ENCODE results near the gene KNCN. TPM values are rescaled to one million over a fixed set of nuclear protein-coding genes. Genes with fewer than 3 reads are reported as not detected.

KNCN gene
- not detected in 2 replicates for total RNA-seq

GRCh38 chr1:46551597-46552095, at the start of gene KNCN:
TSS of gene KNCN (minus strand) at chr1:46551647. CDS start at chr1:46551215, 432 bp downstream.

Other genes with a start within 250 kb of the KNCN start
- 91.6 and 108 TPM in 2 replicates for gene LRRC41, start 248.0 kb downstream of the KNCN start, total RNA-seq
- 507 and 539 TPM in 2 replicates for gene UQCRH, start 247.9 kb downstream of the KNCN start, total RNA-seq
- gene NSUN4, start 210.8 kb downstream of the KNCN start, total RNA-seq, result 13.5 and 14.3 TPM in 2 replicates
- 1.0 TPM in 2 replicates for gene FAAH, start 157.3 kb downstream of the KNCN start, total RNA-seq
- not detected in 2 replicates for gene DMBX1, start 61.8 kb downstream of the KNCN start, total RNA-seq
- gene MKNK1, start 52.6 kb upstream of the KNCN start, total RNA-seq, result 9.6 and 14.4 TPM in 2 replicates
- gene MOB3C, start 65.2 kb upstream of the KNCN start, total RNA-seq, result 4.4 and 4.8 TPM in 2 replicates
- gene ATPAF1, start 116.7 kb upstream of the KNCN start, total RNA-seq, result 55.0 and 60.1 TPM in 2 replicates
- not detected in 2 replicates for gene TEX38, start 120.2 kb upstream of the KNCN start, total RNA-seq
- gene EFCAB14, start 167.5 kb upstream of the KNCN start, total RNA-seq, result 28.7 and 30.3 TPM in 2 replicates
- not detected in 2 replicates for gene CYP4B1, start 247.4 kb upstream of the KNCN start, total RNA-seq

Measured in bronchus fibroblast of lung (primary cell).